ENCODE measurements around the gene POLR1B.
"Not testable (repeated sequence)": the region's sequence is repeated elsewhere in the genome, so short reads cannot be mapped to it uniquely, and the experiment has no call there.

Gene POLR1B, protein sequence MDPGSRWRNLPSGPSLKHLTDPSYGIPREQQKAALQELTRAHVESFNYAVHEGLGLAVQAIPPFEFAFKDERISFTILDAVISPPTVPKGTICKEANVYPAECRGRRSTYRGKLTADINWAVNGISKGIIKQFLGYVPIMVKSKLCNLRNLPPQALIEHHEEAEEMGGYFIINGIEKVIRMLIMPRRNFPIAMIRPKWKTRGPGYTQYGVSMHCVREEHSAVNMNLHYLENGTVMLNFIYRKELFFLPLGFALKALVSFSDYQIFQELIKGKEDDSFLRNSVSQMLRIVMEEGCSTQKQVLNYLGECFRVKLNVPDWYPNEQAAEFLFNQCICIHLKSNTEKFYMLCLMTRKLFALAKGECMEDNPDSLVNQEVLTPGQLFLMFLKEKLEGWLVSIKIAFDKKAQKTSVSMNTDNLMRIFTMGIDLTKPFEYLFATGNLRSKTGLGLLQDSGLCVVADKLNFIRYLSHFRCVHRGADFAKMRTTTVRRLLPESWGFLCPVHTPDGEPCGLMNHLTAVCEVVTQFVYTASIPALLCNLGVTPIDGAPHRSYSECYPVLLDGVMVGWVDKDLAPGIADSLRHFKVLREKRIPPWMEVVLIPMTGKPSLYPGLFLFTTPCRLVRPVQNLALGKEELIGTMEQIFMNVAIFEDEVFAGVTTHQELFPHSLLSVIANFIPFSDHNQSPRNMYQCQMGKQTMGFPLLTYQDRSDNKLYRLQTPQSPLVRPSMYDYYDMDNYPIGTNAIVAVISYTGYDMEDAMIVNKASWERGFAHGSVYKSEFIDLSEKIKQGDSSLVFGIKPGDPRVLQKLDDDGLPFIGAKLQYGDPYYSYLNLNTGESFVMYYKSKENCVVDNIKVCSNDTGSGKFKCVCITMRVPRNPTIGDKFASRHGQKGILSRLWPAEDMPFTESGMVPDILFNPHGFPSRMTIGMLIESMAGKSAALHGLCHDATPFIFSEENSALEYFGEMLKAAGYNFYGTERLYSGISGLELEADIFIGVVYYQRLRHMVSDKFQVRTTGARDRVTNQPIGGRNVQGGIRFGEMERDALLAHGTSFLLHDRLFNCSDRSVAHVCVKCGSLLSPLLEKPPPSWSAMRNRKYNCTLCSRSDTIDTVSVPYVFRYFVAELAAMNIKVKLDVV

DNA sequence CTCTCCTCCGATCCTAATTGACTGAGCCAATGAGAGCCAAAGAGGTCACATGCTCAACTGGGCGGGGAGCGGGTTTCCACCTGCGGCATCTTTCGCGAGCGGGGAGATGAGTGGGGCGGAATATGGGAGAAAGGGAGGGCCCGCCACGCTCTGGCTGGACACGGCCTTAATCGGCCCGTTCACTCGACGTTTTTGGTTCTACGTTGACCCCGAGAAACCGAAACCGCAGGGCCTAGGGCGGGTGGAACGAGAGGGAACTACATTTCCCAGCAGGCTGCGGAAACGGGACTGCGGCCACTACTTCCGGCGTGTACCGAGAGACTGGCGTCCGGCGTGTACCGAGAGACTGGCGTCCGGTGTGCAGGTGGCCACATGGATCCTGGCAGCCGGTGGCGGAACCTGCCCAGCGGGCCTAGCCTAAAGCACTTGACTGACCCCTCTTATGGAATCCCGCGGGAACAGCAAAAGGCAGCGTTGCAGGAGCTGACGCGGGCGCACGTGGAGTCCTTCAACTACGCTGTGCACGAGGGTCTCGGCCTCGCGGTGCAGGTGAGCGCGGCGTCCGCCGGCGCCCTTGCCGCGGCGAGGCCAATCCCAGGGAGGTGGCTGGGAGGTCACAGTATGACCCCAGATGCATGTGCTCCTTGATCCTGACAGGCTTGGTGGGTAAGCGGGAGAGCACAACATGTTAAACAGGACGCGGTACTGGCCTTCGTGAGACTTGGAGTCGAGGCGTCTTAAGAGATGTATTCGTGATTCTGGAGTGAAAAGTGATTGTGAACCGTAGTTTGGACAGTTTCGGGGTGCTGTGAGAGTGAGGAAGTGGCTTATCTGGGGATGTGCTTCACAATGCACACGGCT lies at the start of gene POLR1B:
TSS of gene POLR1B (plus strand) at position 343 of the 861 bp plus-strand sequence. CDS start at position 373, 30 bp downstream.
- H3K4me3 ChIP-seq (ENCODE audit: low read length): peak within 1 kb of the TSS; percentile 97
- peaks cover 7% of the 10 kb centered on the region for H3K4me1 ChIP-seq (ENCODE audit: control insufficient read depth, low read depth, low read length)
- H3K9me3 ChIP-seq (ENCODE audit: control insufficient read depth, low read depth, low read length): no peaks in the 10 kb centered on the region
- peaks cover 11% of the 10 kb centered on the region for H3K36me3 ChIP-seq (ENCODE audit: control insufficient read depth, low read depth, low read length)
- H3K27ac ChIP-seq (ENCODE audit: low read length): peak within 1 kb of the TSS; percentile 85
- peak within 1 kb of the TSS; percentile 94 for H3K9ac ChIP-seq (ENCODE audit: low read length)
- no peaks in the 10 kb centered on the region for H3K27me3 ChIP-seq (ENCODE audit: control insufficient read depth, insufficient read depth, low read length)

DNA sequence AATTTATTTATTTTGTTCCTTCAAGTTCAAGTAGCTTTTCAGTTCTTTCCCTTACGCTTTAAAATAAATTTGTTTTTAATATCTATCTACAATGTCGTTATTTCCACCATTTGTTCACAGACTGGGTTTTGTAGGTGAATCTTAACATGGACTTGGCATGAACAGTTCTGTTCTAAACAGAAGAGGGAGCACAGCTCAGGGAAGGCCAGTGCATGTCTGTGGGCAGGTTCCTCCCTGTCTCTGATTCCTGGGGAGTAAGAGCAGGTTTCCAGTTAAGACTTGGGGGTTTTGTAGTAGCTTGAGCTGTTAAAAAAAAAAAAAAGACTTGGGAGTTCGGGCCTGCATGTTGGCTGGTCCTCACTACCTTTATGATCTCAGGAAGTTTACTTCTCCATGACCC lies 49.2 kb upstream of the POLR1B start:
- no peak overlapping the region for H3K9ac ChIP-seq (ENCODE audit: low read length)
- no peak overlapping the region for H3K27ac ChIP-seq (ENCODE audit: low read length)
- H3K4me3 ChIP-seq (ENCODE audit: low read length): no peak overlapping the region
- peaks cover 12% of the 10 kb centered on the region for H3K36me3 ChIP-seq (ENCODE audit: control insufficient read depth, low read depth, low read length)
- H3K9me3 ChIP-seq (ENCODE audit: control insufficient read depth, low read depth, low read length): no peaks in the 10 kb centered on the region
- no peaks in the 10 kb centered on the region for H3K27me3 ChIP-seq (ENCODE audit: control insufficient read depth, insufficient read depth, low read length)
- no peaks in the 10 kb centered on the region for H3K4me1 ChIP-seq (ENCODE audit: control insufficient read depth, low read depth, low read length)

DNA sequence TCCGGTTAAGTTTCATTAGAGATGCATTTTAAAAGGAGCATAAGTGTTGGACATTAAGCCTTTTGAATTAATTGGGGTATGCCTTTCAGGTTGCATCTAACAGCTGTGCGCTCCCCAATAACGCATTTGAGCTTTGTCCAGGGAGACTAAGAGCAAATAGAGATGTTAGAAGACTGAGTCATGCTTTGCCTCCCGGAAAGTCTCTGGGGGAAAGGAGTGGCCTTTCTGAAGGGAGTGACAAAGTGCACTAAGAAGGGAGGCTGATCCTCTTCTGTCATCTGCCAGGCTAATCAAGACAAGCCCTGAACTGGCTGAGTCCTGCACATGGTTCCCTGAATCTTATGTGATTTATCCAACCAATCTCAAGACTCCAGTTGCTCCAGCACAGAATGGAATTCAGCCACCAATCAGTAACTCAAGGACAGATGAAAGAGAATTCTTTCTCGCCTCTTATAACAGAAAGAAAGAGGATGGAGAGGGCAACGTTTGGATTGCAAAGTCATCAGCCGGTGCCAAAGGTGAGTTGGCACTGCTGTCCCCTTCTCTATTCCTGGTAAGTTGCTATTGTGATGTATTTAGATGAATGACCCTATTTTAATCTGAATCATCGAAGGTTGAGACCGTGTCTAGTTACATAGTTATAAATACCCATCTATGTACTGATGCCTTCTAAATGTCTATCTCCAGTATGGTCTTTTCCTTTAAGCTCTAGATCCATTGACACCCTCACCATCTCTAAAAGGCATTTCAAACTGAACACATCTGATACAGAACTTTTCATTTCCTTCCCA lies 48.2 kb upstream of the POLR1B start:
- peaks cover 12% of the 10 kb centered on the region for H3K36me3 ChIP-seq (ENCODE audit: control insufficient read depth, low read depth, low read length)
- H3K9ac ChIP-seq (ENCODE audit: low read length): no peak overlapping the region
- no peaks in the 10 kb centered on the region for H3K27me3 ChIP-seq (ENCODE audit: control insufficient read depth, insufficient read depth, low read length)
- no peak overlapping the region for H3K27ac ChIP-seq (ENCODE audit: low read length)
- no peaks in the 10 kb centered on the region for H3K4me1 ChIP-seq (ENCODE audit: control insufficient read depth, low read depth, low read length)
- no peak overlapping the region for H3K4me3 ChIP-seq (ENCODE audit: low read length)
- H3K9me3 ChIP-seq (ENCODE audit: control insufficient read depth, low read depth, low read length): no peaks in the 10 kb centered on the region

DNA sequence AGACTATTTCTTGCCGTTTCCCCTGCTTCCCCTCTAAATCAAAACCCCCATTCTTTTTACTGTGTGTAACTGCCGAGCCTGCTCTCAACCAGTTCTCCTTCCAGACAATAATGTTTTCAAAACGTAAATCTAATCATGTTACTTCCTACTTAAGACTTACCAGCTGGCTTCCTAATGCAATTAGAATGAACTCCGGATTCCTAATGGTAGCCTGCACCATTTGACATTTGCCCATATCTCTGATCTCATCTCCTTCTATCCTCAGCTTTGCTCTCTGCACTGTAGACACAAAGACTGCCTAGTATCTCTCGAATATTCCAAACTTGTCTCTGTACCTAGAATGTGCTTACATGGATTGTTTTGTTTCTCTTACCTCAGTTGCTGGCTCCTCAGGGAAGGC lies 47.4 kb upstream of the POLR1B start:
- Histone ChIP-seq H3K9ac (ENCODE audit: low read length) (no peak overlapping the region), H3K36me3 (ENCODE audit: control insufficient read depth, low read depth, low read length) (peaks cover 12% of the 10 kb centered on the region), H3K4me3 (ENCODE audit: low read length) (no peak overlapping the region), H3K9me3 (ENCODE audit: control insufficient read depth, low read depth, low read length) (no peaks in the 10 kb centered on the region), H3K4me1 (ENCODE audit: control insufficient read depth, low read depth, low read length) (no peaks in the 10 kb centered on the region), H3K27ac (ENCODE audit: low read length) (no peak overlapping the region), H3K27me3 (ENCODE audit: control insufficient read depth, insufficient read depth, low read length) (no peaks in the 10 kb centered on the region)

DNA sequence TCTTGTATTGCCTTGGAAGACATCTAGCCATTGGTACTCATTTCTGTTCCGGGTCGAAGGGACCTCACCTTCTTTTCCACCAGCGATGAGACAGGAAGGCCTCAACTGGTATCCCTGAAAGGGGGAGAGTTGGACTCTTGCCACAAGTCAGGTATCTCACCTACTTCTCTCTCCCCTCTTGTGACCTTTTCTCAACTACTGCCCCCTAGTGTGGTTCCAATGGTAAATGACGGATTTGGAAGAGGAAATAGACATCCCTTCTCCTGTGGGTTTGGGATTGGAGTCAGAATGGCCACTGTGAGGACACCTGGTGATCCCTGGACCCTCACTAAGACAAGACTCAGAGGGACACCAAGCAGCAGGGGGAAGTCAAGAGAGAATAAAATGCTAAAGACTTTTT lies 46.4 kb upstream of the POLR1B start:
- not testable (repeated sequence) for H3K4me1 ChIP-seq (ENCODE audit: control insufficient read depth, low read depth, low read length); H3K27ac ChIP-seq (ENCODE audit: low read length); H3K9me3 ChIP-seq (ENCODE audit: control insufficient read depth, low read depth, low read length); H3K4me3 ChIP-seq (ENCODE audit: low read length); H3K9ac ChIP-seq (ENCODE audit: low read length); H3K27me3 ChIP-seq (ENCODE audit: control insufficient read depth, insufficient read depth, low read length)
- H3K36me3 ChIP-seq (ENCODE audit: control insufficient read depth, low read depth, low read length): peaks cover 12% of the 10 kb centered on the region

DNA sequence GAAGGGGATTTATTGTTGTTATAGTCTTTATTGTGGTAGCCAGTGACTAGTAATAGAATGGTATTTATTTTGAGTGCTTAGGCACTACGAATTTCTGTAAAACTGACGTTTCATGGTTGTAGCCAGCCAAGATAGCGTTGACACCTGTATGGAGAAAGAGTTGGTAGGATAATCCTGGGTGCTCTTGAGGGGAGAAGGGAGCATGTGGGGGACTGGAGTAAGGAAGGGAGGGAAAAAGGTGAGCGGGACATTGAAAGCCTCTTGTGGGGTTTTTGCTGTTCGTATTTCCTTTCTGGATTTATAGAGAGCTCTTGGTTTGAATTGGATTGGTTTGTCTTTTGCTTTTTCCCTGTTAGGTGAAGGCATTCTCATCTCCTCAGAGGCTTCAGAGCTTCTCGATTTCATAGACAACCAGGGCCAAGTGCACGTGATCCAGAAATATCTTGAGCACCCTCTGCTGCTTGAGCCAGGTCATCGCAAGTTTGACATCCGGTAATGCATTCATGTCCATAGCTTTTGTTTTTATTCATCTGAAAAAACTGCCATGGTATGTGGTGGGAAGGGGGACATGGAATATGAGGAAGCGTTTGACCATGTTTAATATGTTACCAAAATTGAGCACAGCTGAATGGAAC lies 41.3 kb upstream of the POLR1B start:
- H3K27ac ChIP-seq (ENCODE audit: low read length); H3K36me3 ChIP-seq (ENCODE audit: control insufficient read depth, low read depth, low read length): not testable (repeated sequence)

DNA sequence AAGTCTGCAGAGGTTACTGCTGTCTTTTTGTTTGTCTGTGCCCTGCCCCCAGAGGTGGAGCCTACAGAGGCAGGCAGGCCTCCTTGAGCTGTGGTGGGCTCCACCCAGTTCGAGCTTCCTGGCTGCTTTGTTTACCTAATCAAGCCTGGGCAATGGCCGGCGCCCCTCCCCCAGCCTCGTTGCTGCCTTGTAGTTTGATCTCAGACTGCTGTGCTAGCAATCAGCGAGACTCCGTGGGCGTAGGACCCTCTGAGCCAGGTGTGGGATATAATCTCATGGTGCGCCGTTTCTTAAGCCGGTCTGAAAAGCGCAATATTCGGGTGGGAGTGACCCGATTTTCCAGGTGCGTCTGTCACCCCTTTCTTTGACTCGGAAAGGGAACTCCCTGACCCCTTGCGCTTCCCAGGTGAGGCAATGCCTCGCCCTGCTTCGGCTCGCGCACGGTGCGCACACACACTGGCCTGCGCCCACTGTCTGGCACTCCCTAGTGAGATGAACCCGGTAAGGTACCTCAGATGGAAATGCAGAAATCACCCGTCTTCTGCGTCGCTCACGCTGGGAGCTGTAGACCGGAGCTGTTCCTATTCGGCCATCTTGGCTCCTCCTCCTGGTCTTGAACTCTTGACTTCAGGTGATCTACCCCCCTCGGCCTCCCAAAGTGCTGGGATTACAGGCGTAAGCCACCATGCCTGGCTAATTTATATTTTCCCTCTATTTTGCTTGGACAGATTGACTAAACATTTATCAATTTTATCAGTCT lies 32.8 kb upstream of the POLR1B start:
- not testable (repeated sequence) for H3K9me3 ChIP-seq (ENCODE audit: control insufficient read depth, low read depth, low read length); H3K36me3 ChIP-seq (ENCODE audit: control insufficient read depth, low read depth, low read length); H3K9ac ChIP-seq (ENCODE audit: low read length); H3K27ac ChIP-seq (ENCODE audit: low read length); H3K27me3 ChIP-seq (ENCODE audit: control insufficient read depth, insufficient read depth, low read length); H3K4me1 ChIP-seq (ENCODE audit: control insufficient read depth, low read depth, low read length)
- peak overlapping the region; percentile 24 for H3K4me3 ChIP-seq (ENCODE audit: low read length)

More for the DNA sequence above, 41.3 kb upstream of the POLR1B start:
- H3K4me3 ChIP-seq (ENCODE audit: low read length); H3K27me3 ChIP-seq (ENCODE audit: control insufficient read depth, insufficient read depth, low read length); H3K4me1 ChIP-seq (ENCODE audit: control insufficient read depth, low read depth, low read length); H3K9ac ChIP-seq (ENCODE audit: low read length); H3K9me3 ChIP-seq (ENCODE audit: control insufficient read depth, low read depth, low read length): not testable (repeated sequence)

DNA sequence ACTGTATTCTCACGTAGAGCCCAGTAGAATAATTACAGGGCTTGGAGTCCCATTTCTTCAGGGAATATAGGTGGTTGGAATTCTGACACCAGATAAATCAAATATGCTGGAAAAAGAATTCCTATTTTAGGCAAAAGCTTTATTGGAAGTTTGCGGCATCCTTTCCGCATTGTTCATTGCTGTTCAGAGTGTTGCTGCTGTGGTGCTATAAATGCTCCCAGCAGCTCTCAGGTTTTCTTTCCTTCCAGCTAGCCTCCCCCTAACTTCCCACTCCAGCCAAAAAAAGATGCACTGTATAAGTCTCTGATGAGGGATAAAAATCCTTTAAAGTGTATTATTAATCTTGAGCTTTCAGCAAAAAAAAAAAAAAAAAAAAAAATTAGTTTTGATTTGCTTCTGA lies 25.5 kb upstream of the POLR1B start:
- H3K4me3 ChIP-seq (ENCODE audit: low read length): no peak overlapping the region

DNA sequence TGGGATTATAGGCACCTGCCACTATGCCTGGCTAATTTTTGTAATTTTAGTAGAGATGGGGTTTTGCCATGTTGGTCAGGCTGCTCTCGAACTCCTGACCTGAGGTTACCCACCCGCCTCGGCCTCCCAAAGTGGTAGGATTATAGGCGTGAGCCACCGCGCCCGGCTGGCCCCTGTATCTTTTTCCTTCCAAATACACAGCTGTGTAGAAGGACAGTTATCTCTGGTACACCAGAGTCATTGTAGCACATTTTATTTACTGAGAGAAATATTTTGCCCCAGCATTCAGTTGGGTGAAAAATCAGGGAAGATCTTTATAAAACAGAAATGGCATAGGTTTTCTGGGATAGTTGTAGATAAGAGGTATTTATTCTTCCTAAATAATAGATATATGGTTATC lies 23.5 kb upstream of the POLR1B start:
- H3K9ac ChIP-seq (ENCODE audit: low read length): no peak overlapping the region
- H3K4me1 ChIP-seq (ENCODE audit: control insufficient read depth, low read depth, low read length): no peaks in the 10 kb centered on the region
- H3K27me3 ChIP-seq (ENCODE audit: control insufficient read depth, insufficient read depth, low read length): no peaks in the 10 kb centered on the region
- H3K9me3 ChIP-seq (ENCODE audit: control insufficient read depth, low read depth, low read length): no peaks in the 10 kb centered on the region
- H3K4me3 ChIP-seq (ENCODE audit: low read length): no peak overlapping the region
- peaks cover 15% of the 10 kb centered on the region for H3K36me3 ChIP-seq (ENCODE audit: control insufficient read depth, low read depth, low read length)
- H3K27ac ChIP-seq (ENCODE audit: low read length): no peak overlapping the region

More for the DNA sequence above, 25.5 kb upstream of the POLR1B start:
- Histone ChIP-seq H3K9me3 (ENCODE audit: control insufficient read depth, low read depth, low read length) (no peaks in the 10 kb centered on the region), H3K9ac (ENCODE audit: low read length) (no peak overlapping the region), H3K27me3 (ENCODE audit: control insufficient read depth, insufficient read depth, low read length) (no peaks in the 10 kb centered on the region), H3K36me3 (ENCODE audit: control insufficient read depth, low read depth, low read length) (peaks cover 9% of the 10 kb centered on the region), H3K4me1 (ENCODE audit: control insufficient read depth, low read depth, low read length) (no peaks in the 10 kb centered on the region), H3K27ac (ENCODE audit: low read length) (no peak overlapping the region)

All from iPS-18a (cell line).